K562 (cell line): ENCODE results near the gene RPF1. TPM values are rescaled to one million over a fixed set of nuclear protein-coding genes. Genes with fewer than 3 reads are reported as not detected.
A peak's percentile ranks its signal among the peaks of the same experiment; 100 is the strongest.

Source experiments
- EP300 ChIP-seq: IDR thresholded peaks from 2 replicates; pipeline ENCODE4 v1.6.1; 2012; ENCODE audit warnings: low read length, improper control_type of control experiment
- HNRNPH1 ChIP-seq: fragments of 200-400 bp; formaldehyde crosslinking; optimal IDR thresholded peaks from 2 replicates; pipeline ENCODE3; 2017; ENCODE audit warnings: low read depth, mild to moderate bottlenecking, low read length, moderate library complexity
- KDM4B ChIP-seq, 2 experiments: fragments of 450-650 bp in 1 of 2; sonication (generic) in 1 of 2; IDR thresholded peaks; 2 replicates each; pipeline ENCODE4 v1.6.1; 2016 to 2017; ENCODE audit warnings: borderline replicate concordance in 2 of 2, antibody characterized with exemption in 1 of 2, low read depth in 1 of 2, mild to moderate bottlenecking in 1 of 2
- KLF16 ChIP-seq: IDR thresholded peaks from 2 replicates; pipeline ENCODE4 v1.6.1; 2016; ENCODE audit warnings: antibody characterized with exemption
- MCM3 ChIP-seq: fragments of 450-650 bp; IDR thresholded peaks from 2 replicates; pipeline ENCODE4 v1.6.1; 2016
- NBN ChIP-seq: fragments of 450-650 bp; IDR thresholded peaks from 2 replicates; pipeline ENCODE4 v1.6.1; 2016; ENCODE audit warnings: low read depth, mild to moderate bottlenecking
- RCOR1 ChIP-seq, 2 experiments: IDR thresholded peaks; 2 replicates each; pipeline ENCODE4 v1.6.1; 2012; ENCODE audit warnings: low read depth in 2 of 2, low read length in 2 of 2, borderline replicate concordance in 1 of 2, improper control_type of control experiment in 1 of 2
- SAFB2 ChIP-seq: fragments of 200-400 bp; formaldehyde crosslinking; IDR thresholded peaks from 2 replicates; pipeline ENCODE4 v1.6.1; 2018; ENCODE audit warnings: borderline replicate concordance, low read length, low read depth, moderate library complexity; ENCODE audit not compliant: severe bottlenecking
- SMARCC2 ChIP-seq: fragments of 450-650 bp; IDR thresholded peaks from 2 replicates; pipeline ENCODE4 v1.6.1; 2017; ENCODE audit warnings: antibody characterized with exemption, moderate library complexity, mild to moderate bottlenecking, low read depth
- SOX6 ChIP-seq: fragments of 450-650 bp; IDR thresholded peaks from 2 replicates; pipeline ENCODE4 v1.6.1; 2014; ENCODE audit warnings: mild to moderate bottlenecking
- ZNF324 ChIP-seq: fragments of 250-450 bp; sonication (Bioruptor Pico); IDR thresholded peaks from 2 replicates; pipeline ENCODE4 v1.4.0; 2020; ENCODE audit warnings: mild to moderate bottlenecking
- polyA plus RNA-seq, 8 experiments: library from polyadenylated mRNA; depleted of rRNA in 4 of 8; stranded (reverse) in 5 of 8; unstranded in 3 of 8; fragments of >200 nt; fragmentation: Nextera tagmentation in 2 of 8; fragmentation: Illumina TruSeq in 1 of 8; extraction: Ambion mirVana in 2 of 8; extraction: Trizol in 1 of 8; gene quantifications; 2 replicates each; pipeline versions ENCODE4 v1.2.1 to v1.2.3, GENCODE V29; 2011 to 2014; ENCODE audit warnings: inconsistent platforms in 1 of 8, missing spikeins in 1 of 8
- total RNA-seq, 7 experiments: library from RNA; depleted of rRNA in 6 of 7; stranded (reverse); fragments of >200 nt in 6 of 7; fragmentation: Illumina TruSeq in 2 of 7; extraction: Trizol in 2 of 7; gene quantifications; 2 replicates each; pipeline versions ENCODE4 v1.2.1 to v1.2.3, GENCODE V29; 2011 to 2021; ENCODE audit warnings: low replicate concordance in 1 of 7
- TF ChIP-seq, protein P1 (sequence below), 2 experiments: fragments of 450-650 bp; IDR thresholded peaks; 2 replicates each; pipeline ENCODE4 v1.6.1; 2016; ENCODE audit warnings: mild to moderate bottlenecking in 2 of 2, borderline replicate concordance in 1 of 2, low read depth in 1 of 2, moderate library complexity in 1 of 2
- TF ChIP-seq, protein P2 (sequence below): fragments of 450-650 bp; IDR thresholded peaks from 2 replicates; pipeline ENCODE4 v1.6.1; 2016; ENCODE audit warnings: mild to moderate bottlenecking
- TF ChIP-seq, protein P3 (sequence below): fragments of 250-450 bp; sonication (Bioruptor Pico); IDR thresholded peaks from 2 replicates; pipeline ENCODE4 v1.9.0; 2021; ENCODE audit warnings: mild to moderate bottlenecking
- TF ChIP-seq, protein P4 (sequence below): sonication (generic); formaldehyde crosslinking; IDR thresholded peaks from 2 replicates; pipeline ENCODE4 v1.8.1; 2023; ENCODE audit warnings: mild to moderate bottlenecking, missing genetic modification reagents

Gene RPF1
- total and polyA plus RNA-seq, 9 of the 15 experiments (the other 6 are each of a cell fraction or from before 2014, with no cell fraction given), result 52.4 to 156 (median 90.2) TPM

DNA sequence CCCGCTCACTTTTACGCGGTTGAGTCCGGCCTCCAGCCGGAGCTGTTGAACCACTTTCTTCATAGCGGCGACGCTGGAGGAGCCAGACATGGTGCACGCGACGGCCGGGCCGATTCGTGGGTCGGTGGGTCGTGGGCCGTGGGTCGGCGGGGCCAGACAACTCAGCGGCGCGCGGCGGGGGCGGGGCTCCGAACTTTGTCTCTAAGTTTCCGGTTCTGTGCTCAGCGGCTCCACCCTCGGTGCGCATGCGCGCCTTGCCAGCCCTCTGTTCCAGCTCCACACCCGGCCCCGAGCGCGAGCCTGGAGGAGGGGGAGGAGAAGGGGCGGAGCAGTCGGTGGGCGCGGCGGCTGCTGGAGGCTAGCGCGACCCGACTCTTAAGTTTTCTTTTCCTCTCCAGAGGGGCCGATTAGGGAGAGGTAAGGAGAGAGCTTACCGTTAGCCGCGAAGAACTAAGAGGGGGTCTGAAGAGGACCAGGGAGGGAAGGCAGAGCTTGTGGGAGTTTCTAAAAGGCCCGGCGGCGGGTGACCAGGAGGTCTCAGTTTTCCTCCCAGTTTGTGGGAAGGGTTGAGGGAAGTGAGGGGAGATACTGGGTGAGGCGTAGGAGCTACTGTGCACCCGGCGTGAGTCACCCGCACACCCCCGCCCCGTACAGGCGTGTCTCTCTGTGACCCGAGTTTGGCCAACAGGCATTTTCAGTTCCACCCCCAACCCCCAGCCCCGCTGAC lies 27.1 kb downstream of the RPF1 start, which contains the start of the genes GNG5 and SPATA1 (continued):
- TF ChIP-seq, protein P1, sequence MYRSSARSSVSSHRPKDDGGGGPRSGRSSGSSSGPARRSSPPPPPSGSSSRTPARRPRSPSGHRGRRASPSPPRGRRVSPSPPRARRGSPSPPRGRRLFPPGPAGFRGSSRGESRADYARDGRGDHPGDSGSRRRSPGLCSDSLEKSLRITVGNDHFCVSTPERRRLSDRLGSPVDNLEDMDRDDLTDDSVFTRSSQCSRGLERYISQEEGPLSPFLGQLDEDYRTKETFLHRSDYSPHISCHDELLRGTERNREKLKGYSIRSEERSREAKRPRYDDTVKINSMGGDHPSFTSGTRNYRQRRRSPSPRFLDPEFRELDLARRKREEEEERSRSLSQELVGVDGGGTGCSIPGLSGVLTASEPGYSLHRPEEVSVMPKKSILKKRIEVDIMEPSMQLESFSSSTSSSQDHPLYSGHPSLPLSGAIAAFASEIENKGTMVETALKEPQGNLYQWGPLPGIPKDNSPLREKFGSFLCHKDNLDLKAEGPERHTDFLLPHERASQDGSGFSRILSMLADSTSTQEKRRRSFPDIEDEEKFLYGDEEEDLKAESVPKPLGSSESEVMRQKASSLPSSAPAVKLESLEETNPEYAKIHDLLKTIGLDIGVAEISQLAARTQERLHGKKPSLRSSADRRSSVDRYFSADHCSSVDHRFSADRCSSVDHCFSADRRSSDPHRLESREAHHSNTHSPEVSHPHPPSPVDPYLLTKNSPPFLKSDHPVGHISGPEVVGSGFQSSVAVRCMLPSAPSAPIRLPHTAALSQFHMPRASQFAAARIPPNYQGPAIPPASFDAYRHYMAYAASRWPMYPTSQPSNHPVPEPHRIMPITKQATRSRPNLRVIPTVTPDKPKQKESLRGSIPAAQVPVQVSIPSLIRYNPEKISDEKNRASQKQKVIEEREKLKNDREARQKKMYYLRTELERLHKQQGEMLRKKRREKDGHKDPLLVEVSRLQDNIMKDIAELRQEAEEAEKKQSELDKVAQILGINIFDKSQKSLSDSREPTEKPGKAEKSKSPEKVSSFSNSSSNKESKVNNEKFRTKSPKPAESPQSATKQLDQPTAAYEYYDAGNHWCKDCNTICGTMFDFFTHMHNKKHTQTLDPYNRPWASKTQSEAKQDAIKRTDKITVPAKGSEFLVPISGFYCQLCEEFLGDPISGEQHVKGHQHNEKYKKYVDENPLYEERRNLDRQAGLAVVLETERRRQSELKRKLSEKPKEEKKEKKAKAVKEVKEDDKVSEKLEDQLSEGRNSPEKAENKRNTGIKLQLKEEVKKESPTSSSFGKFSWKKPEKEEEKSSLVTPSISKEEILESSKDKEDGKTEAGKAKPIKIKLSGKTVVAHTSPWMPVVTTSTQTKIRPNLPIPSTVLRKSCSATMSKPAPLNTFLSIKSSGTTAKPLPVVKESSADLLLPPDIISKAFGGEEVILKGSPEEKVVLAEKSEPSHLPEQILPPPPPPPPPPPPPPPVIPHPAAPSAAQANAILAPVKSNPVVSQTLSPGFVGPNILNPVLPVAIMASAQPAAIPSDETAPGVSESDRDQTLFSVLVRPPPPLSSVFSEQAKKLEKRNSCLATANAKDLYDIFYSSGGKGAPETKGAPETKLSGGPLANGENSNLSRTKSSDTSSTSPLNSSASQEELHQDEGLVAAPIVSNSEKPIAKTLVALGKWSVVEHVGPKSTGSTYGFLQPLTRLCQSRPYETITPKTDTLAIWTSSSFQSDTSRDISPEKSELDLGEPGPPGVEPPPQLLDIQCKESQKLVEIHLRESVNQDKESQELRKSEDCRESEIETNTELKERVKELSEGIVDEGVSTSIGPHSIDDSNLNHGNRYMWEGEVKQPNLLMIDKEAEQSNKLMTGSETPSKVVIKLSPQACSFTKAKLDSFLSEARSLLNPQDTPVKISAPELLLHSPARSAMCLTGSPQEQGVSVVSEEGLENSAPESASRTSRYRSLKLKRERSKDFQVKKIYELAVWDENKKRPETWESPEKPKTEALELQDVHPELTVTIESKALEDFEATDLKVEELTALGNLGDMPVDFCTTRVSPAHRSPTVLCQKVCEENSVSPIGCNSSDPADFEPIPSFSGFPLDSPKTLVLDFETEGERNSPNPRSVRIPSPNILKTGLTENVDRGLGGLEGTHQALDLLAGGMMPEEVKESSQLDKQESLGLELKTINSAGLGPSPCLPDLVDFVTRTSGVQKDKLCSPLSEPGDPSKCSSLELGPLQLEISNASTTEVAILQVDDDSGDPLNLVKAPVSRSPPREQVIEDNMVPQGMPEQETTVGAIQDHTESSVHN (IDR thresholded peaks at IDR 0.05; ENCODE audit: borderline replicate concordance in 1 of 2, low read depth in 1 of 2), result peak in 1 of 2 experiments; percentile 62; a peak in 2 of 4 replicates
- TF ChIP-seq KDM4B (IDR thresholded peaks at IDR 0.05; ENCODE audit: borderline replicate concordance in 2 of 2, low read depth in 1 of 2), result no peak
- TF ChIP-seq, protein P2, sequence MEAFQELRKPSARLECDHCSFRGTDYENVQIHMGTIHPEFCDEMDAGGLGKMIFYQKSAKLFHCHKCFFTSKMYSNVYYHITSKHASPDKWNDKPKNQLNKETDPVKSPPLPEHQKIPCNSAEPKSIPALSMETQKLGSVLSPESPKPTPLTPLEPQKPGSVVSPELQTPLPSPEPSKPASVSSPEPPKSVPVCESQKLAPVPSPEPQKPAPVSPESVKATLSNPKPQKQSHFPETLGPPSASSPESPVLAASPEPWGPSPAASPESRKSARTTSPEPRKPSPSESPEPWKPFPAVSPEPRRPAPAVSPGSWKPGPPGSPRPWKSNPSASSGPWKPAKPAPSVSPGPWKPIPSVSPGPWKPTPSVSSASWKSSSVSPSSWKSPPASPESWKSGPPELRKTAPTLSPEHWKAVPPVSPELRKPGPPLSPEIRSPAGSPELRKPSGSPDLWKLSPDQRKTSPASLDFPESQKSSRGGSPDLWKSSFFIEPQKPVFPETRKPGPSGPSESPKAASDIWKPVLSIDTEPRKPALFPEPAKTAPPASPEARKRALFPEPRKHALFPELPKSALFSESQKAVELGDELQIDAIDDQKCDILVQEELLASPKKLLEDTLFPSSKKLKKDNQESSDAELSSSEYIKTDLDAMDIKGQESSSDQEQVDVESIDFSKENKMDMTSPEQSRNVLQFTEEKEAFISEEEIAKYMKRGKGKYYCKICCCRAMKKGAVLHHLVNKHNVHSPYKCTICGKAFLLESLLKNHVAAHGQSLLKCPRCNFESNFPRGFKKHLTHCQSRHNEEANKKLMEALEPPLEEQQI, result peak; percentile 35; the same call in 1 of the 2 replicates
- TF ChIP-seq RCOR1 (IDR thresholded peaks at IDR 0.05; ENCODE audit: borderline replicate concordance in 1 of 2, low read depth in 2 of 2, low read length in 2 of 2), result peak in 1 of 2 experiments; percentile 63; a peak in 2 of 4 replicates
- TF ChIP-seq MCM3, result no peak
- TF ChIP-seq, protein P3, sequence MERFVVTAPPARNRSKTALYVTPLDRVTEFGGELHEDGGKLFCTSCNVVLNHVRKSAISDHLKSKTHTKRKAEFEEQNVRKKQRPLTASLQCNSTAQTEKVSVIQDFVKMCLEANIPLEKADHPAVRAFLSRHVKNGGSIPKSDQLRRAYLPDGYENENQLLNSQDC (CRISPR knock-in tag), result peak; percentile 61
- peak; percentile 80; the same call in 1 of the 2 replicates for TF ChIP-seq SOX6
- no peak for TF ChIP-seq SAFB2
- TF ChIP-seq NBN, result peak; percentile 94
- peak; percentile 62 for TF ChIP-seq SMARCC2
- TF ChIP-seq EP300, result peak; percentile 61
- no peak for TF ChIP-seq HNRNPH1
- TF ChIP-seq ZNF324, result no peak
- peak; percentile 50; the same call in 1 of the 2 replicates for TF ChIP-seq KLF16
- TF ChIP-seq, protein P4, sequence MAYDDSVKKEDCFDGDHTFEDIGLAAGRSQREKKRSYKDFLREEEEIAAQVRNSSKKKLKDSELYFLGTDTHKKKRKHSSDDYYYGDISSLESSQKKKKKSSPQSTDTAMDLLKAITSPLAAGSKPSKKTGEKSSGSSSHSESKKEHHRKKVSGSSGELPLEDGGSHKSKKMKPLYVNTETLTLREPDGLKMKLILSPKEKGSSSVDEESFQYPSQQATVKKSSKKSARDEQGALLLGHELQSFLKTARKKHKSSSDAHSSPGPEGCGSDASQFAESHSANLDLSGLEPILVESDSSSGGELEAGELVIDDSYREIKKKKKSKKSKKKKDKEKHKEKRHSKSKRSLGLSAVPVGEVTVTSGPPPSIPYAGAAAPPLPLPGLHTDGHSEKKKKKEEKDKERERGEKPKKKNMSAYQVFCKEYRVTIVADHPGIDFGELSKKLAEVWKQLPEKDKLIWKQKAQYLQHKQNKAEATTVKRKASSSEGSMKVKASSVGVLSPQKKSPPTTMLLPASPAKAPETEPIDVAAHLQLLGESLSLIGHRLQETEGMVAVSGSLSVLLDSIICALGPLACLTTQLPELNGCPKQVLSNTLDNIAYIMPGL (CRISPR knock-in tag), result no peak
